AG20443 (cell line): ENCODE data around the gene TEN1.

ENCODE experiments used
- DNase-seq: peaks from one replicate; pipeline ENCODE4 v3.0.0; 2012; ENCODE audit warnings: low spot score, mixed read lengths

Gene TEN1

GRCh38 chr17:76007131-76007849 is 28.2 kb downstream of the TEN1 start:
- no peak for DNase-seq

DNA sequence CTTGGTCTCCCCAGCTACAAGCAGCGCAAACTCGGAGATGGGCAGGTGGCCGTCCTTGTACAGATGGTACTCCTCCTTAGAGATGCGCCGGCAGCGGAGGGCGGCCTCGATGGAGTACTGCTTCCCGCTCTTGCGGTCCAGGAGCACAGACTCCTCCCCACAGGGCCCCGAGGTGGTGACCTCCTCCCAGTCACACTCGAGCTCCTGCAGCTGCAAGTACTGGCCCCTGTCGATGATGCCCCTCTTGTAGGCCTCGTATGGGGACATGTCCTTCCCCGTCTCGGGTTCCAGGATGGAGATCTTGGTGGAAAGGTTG is 28.8 kb downstream of the TEN1 start:
- no peak for DNase-seq

GRCh38 chr17:76008208-76008607 is 29.2 kb downstream of the TEN1 start:
- DNase-seq: no peak

GRCh38 chr17:76008630-76009425 is 29.8 kb downstream of the TEN1 start:
- DNase-seq: no peak

- DNase-seq: no peak
These were observed 30.4 kb downstream of the TEN1 start for GRCh38 chr17:76009447-76009846.

DNA sequence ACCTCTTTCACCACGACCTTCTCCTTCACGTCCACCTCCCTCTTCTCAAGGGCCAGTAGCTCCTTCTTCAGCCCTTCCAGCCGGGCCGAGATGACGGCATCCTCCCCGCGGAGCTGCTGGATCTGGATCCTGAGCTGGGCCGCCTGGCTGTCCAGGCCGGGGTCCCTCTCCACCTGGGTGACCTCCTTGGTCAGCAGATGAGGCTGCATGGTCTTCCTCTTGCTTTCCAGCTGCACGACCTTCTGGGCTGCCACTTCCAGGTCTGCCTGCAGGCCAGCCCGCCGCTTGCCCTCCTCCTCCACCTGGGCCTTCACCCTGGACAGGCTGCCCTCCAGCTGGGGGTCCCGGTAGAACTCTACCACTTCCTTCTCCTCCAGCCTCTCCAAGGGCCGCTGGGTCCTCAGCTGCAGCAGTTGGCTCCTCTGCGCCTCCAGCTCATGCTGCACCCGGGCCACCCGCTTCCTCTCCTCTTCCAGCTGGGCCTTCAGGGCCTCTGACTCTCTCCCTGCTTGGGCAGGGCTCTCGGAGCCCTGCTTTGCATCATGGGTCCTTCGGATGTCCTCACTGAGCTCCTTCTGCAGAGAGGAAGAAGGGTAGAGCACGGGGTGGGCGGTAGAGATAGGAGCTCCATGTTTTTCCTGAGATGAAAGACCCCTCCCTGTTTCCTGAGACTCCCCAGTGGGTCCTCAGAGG is 31.1 kb downstream of the TEN1 start:
- DNase-seq: no peak

DNA sequence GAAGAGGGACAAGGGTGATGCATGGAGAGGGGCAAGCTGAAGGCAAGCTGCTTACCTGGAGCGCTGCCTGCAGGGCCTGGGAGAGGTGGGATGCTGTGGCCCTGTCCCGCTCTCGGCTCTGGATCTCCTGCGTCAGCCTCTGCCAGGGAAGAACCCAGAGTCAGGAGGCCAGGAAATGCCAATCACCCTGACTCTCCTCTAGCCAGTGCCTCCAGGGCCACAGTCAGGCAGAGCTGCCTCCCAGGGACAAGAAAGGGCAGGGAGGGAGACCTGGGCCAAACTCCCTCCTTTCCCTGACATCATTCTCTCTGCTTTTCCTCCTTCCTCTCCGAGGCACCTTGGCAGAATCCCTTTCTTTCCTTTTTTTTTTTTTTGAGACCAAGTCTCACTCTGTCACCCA is 32.9 kb downstream of the TEN1 start:
- no peak for DNase-seq

DNA sequence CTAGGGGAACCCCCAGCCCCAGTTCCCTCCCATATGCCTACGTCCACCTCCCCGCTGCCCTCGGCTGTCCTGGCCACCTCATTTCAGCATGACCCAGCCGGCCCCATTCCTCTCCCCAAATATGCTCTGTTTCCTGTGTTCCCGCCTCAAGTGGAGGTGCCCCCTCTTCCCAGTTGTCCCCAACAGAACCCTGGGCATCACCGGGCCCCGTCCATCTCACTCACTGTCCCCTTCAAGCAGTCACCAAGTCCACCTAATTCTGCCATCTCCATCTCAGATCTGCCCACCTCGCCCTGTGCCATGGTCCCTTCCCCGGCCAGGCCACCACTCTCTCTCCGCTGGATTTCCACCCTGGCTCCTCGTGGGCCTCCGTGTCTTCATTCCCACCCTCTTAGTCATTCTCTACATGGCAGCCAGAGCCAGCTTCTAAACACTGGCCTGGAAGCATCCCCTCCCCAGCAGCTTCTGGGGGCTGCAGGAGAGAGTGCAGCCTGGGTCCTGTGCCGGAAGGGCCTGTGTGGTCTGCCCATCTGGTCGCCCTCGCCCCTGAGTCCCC is 34.4 kb downstream of the TEN1 start:
- no peak for DNase-seq

DNA sequence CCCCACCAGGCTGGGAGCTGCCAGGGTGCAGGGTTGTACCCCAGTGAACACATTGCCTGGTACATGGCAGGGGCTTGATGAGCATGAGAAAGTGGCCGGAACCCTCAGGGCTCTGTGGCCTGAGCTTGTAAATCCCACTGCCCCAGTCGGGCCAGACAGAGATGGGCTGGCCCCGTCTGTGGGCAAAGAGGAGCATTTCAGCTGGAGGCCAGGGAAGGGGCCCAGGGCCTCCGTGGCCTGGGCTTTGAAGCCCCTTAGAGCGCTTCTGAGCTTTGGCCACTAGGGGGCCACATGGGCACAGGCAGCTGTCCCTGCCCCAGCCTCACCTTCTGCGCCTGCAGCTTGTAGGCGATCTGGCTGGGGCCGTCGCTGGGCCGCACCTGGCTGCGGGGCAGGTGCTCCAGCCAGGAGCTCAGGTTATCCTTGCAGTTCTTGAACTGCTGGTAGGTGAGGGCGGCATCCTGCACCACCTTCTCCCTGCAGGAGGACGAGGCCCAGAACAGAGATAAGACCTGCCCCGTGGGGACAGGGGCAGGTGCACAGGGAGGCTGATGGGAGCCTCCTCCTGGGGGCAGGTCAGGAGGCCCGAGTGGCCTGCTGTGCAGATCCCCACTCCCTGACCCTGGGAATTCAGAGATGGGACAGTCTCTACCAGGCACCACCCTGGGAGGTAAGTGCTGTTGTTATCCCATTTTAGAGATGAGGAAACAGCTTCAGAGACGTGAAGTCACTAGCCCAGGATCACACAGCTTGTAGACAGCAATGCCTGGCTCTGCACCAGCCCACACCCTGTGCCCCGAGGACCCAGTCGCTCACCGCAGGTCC is 35.3 kb downstream of the TEN1 start:
- peak; percentile 91 for DNase-seq

GRCh38 chr17:76014925-76015261 is 35.9 kb downstream of the TEN1 start:
- no peak for DNase-seq

DNA sequence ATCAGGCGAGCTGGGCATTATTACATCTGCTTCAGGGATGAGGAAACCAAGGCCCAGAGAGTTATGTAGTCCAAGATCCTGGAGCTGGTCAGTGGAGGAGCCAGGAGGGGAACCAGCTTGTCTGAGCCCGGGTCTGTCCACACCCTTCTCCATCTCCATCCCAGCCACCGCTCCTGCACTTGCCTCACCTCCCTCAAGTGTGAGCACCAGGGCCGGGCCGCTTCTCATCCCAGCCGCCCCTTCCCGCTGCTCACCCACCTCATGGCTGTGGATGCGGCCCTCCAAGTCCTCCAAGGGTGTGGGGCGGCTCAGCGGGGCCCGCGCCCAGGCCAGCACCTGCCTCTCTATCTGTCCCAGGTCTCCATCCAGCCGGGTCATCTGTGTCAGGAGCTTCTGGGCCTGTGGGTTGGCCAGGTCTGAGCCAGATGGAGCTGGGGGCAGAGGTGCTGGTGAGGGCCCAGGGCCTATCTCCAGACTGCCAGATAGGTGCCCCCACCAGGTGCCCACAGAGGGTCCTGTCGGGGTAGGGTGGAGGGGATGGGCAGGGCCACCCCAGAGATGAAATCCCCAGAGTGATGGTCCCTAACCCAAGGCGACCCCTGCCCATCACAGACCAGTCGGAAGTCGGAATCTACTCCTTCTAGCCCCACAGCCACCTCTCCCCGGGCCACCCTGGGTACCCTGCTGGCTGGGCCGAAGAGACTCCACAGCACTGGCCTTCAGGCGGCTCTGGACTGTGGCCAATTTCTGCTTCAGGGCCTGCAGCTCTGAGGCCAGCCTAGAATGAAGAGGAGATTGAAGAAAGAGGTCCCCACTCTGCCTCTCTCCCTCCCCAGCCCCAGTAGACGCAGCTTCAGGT is 38.7 kb downstream of the TEN1 start:
- DNase-seq: no peak

DNA sequence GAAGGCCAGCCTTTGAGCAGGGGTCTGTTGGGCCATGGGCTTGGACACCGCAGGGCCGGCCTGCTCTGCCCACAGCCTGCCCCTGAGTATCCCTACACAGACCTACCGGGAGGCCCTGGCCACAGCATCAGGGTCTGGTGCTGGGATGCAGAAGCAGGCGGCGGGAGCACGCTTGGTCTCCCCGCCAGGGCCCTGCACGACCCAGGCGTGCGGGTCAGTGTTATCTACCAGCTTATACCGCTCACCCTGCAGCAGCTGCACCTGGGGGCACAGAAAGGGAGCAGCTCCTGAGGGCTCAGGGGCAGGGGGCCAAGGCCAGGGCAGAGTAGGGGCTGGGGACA is 39.3 kb downstream of the TEN1 start:
- DNase-seq: no peak

DNA sequence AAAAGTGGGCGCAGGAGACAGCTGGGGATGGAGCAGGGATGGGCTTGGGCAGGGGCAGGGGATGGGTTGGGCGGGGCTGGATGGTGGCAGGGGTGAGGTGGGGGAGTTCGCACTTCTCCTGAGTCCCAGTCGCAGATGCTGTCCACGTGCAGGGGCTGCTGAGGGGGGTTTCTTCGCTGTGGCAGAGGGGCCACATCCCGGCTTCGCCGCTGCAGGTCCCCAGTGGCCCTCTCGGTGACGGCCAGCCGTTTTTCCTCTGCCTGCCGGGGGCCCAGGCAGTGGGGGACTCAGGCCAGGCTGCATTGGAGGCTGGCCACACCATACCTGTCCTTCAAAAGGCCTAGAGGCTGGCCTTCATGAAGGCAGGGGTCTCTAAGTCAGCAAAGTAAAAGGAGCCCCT is 39.8 kb downstream of the TEN1 start:
- no peak for DNase-seq

DNA sequence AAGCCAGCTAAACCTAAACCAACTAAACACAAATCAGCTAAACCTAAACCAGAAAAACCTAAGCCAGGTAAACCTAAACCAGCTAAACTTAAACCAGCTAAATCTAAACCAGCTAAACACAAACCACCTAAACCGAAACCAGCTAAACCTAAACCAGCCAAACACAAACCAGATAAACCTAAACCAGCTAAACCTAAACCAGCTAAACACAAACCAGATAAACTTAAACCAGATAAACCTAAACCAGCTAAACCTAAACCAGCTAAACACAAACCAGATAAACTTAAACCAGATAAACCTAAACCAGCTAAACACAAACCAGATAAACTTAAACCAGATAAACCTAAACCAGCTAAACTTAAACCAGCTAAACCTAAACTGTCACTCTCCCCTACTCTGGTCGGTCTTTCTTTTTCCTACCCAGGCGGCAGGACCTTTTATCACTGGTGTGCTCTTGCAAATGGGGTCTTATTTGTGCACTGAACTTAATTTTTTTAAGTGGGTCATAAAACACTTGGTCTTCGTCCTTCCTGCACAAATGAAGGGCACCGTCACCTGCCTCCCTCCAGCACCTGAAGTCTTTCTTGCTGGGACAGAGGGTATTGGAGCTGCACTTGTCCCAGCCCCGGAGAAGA is 40.9 kb downstream of the TEN1 start:
- DNase-seq: no peak

DNA sequence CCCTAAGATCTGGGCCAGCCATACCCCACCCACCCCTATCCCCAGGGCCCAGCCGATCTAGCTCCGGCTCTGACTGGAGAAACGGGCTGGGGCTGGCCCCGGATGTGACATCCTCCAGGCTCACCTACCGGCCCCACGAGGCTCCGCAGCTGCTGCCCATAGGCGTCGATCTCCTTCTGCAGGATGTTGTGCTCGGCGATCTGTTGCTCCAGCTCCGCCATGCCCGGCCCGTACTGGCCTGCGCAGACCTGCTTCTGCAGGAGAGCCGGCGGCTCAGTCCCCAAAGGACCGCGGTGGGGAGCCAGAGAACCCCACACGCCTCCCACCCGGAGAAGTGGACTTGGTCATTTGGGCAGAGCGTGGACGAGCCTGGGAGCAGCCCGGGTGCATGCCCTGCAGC is 43.2 kb downstream of the TEN1 start:
- no peak for DNase-seq

- DNase-seq: no peak
These were observed 44.2 kb downstream of the TEN1 start for GRCh38 chr17:76022973-76023899.

DNA sequence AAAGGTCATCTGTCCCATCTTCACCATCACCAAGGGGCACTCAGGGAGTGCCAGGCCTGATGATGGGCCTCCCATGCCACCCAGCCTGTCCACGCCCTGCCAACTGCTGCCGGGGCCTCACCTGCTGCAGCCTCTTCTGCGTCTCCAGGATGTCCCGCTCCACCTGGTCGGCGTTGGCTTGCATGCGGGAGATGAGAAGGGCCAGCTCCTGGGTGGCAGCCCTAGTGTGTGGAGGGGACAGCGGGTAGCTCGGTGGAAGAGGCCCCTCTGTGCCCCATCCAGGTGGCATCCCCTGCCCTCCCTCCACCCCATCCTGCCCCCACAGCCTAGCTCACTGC is 44.8 kb downstream of the TEN1 start:
- no peak for DNase-seq

DNA sequence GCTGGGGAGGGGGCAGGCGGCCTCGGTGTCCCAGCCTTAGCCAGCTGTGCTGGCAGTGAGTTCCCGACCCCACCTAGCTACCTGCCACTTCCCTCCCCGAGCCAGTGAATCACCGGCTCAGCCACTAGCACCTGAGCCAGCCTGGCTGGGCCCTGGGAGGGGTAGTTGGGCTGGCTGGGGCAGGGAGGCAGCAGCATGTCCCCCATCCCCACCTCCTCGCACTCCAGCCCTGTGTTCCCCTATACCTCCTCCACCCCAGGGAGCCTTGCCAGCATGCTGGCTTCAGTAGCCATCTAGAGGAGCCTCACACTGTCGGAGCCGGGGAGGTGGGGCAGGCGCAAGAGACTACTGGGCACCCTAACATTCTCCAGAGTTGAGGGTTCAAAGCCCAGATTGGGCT is 45.3 kb downstream of the TEN1 start:
- DNase-seq: no peak

DNA sequence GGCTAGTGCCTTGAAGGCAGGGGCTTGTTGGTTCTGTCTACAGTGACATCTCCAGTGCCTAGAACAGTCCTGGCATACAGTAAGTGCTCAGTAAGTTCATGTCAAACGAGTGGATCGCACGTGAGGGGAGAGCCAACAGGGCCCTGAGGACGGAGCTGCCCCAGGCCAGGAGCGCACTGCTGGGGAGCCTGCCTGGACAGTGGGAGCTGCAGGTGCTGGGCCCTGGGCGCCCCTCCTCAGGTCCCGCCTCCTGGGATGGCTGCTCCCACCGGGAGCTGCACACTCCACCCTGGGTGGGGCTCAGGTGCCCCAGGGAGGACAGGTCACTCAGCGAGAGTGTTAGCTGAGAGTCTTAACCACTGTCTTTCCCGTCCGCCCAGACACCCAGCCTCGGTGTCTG is 46.3 kb downstream of the TEN1 start:
- no peak for DNase-seq

DNA sequence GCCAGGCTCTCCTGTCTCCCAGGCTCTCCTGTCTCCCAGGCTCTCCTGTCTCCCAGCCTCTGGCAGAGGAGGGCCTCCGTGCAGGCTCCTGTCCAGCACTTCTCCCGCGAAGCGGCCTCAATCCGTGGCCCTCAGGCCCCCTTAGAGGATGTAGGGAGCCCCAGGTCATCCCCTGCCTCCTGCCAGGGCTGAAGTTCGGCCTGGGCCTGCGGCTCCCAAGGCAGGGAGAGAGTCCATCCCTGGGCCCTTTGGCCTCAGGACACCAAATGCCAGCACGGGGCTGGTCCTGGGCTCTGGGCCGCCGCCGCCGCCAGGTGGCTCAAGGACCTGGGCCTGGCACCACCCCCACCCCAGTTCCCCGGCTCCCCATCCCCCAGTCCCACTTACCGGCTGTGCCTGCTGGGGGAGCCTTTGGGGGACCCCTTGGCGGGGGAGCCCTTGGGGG is 47.7 kb downstream of the TEN1 start:
- DNase-seq: no peak
